Pancreas (tissue), 10 donors: ENCODE results near the gene CDPF1. TPM values are rescaled to one million over a fixed set of nuclear protein-coding genes. Genes with fewer than 3 reads are reported as not detected.
A peak's percentile ranks its signal among the peaks of the same experiment; 100 is the strongest.

Source experiments
- ATAC-seq, 4 donors: fragments of 200-7000 bp; cut with Tn5 transposase; one replicate each; pipeline versions ENCODE4 v1.8.0 to v1.9.1; 2020; ENCODE audit warnings: mild to moderate bottlenecking in 4 of 4, moderate library complexity in 4 of 4
- DNase-seq, 6 donors: peaks; one replicate each; pipeline ENCODE4 v3.0.0-alpha.2; 2020
- FAIRE-seq: peaks from 2 replicates; lab custom pipeline; 2012; peaks lifted over from hg19 to GRCh38; lab: Jason Lieb, UNC
- H3K27ac ChIP-seq, 4 donors: fragments of 200-600 bp; sonication (generic); 1 replicate in 3 of 4; 2 replicates in 1 of 4; pipeline versions ENCODE4 v1.5.0 to v1.8.0; 2020
- H3K27me3 ChIP-seq, 4 donors: fragments of 200-600 bp; one replicate each; pipeline ENCODE4 v1.8.0; 2021
- H3K36me3 ChIP-seq, 3 donors: fragments of 200-600 bp; sonication (generic) in 1 of 3; one replicate each; pipeline versions ENCODE4 v1.5.0 to v1.8.0; 2020 to 2021
- H3K4me1 ChIP-seq, 3 donors: fragments of 200-600 bp; one replicate each; pipeline ENCODE4 v1.8.0; 2021
- H3K4me3 ChIP-seq, 4 donors: fragments of 200-600 bp; sonication (generic) in 2 of 4; one replicate each; pipeline versions ENCODE4 v1.5.0 to v1.8.0; 2020 to 2021
- H3K9me3 ChIP-seq, 4 donors: fragments of 200-600 bp; one replicate each; pipeline ENCODE4 v1.8.0; 2021
- WGBS, 2 donors: extraction: QIAGEN DNeasy Blood & Tissue Kit; methylation state at CpG; one replicate each; pipeline ENCODE4 v1.1.7; 2013; 5-methylcytosine and 5-hydroxymethylcytosine counted together
- intact Hi-C, 3 donors: fragments of 100-400 bp; cut with DNase I; formaldehyde crosslinking; loops; one replicate each; pipeline versions ENCODE4 v1.11.1 to v1.14.2; 2022
- polyA plus RNA-seq, 2 donors: library from polyadenylated mRNA; stranded (reverse); fragments of 200-250 nt; gene quantifications; one replicate each; pipeline ENCODE4 v1.2.3, GENCODE V29; 2013
- total RNA-seq, 6 donors: library from RNA; stranded (reverse); fragmentation: NEBNext Ultra II Directional in 4 of 6; extraction: Animal tissue kit (Norgen Biotek cat#: 25700) in 4 of 6; gene quantifications; one replicate each; pipeline versions ENCODE4 v1.2.1 to v1.2.4, GENCODE V29; 2021 to 2023
- TF ChIP-seq, protein P1 (sequence below), 4 donors: fragments of 200-600 bp; sonication (generic) in 3 of 4; IDR thresholded peaks; one replicate each; pipeline versions ENCODE4 v1.5.0 to v1.8.0; 2021; ENCODE audit warnings: antibody characterized with exemption in 4 of 4
- donor health status: healthy with polysubstance abuse.
- donor health status: DM: no; HTN: no; CAD: no; lungs with moderate emphysema.
- donor health status: DM: no; HTN: no; CAD: no.
- donor health status: control.
- donor health status: control.
- donor health status: Bipolar disorder and iron deficiency.
- donor health status: DM: yes; HTN: yes; CAD: no.
- donor health status: DM: no; HTN: no; CAD: no.
- donor health status: DM: no; HTN: no; CAD: no.
- donor health status: DM: yes; HTN: yes; CAD: no.

Gene CDPF1, protein sequence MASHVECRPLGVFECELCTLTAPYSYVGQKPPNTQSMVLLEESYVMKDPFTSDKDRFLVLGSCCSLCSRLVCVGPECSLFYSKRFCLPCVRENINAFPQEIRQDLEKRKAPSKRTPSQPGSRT
- total RNA-seq, result 1 to 10 TPM; 2.9 to 4.6 (median 3.9) TPM
- 10 to 100 TPM in 1 of 2 donors, 1 to 10 TPM in 1; 9.2 to 12.0 TPM for polyA plus RNA-seq

DNA sequence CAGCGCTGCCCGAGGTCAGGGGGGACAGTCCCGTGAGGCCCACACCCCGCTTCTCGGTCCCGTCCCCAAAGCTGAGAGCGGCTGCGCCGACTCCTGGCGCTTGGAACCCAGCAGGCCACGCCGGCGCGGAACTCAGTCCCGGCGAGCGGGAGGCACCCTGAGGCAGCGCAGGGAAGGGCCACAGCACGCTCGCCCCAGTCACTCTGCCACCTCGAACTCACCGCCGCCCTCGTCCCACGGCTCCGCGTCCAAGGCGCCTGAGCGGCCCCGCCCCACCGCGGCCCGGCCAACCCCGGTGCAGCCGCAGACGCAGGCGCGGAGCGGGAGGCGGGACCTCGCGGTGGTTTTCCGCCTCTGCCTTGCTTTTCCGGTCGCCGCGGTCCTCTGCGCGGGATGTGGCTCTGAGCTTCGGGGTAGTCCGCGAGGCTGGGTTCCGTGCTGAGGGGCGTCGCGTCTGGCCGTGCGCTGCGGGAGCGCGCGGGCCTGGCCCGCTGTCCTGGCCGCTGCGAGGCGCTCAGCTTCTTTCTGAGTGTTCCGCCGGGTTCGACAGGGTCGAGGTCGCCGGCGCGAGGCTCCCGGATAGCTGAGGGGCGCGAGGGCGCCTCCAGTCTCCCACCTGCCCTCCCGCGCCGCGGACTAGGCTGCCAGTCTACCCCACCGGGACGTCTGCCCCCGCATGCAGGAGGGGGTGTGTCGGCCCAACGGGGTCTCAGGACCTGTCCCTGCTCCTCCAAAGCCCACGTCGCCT is at the start of gene CDPF1:
Gene CDPF1 (minus strand): TSS at position 259 of the 748 bp plus-strand sequence. CDS start 2,009 bp downstream, outside the sequence.
- ATAC-seq (peak; percentile 97 to 99 (median 98)), DNase-seq (peak; percentile 87 to 97 (median 91)), FAIRE-seq (no peak)
- TF ChIP-seq, protein P1, sequence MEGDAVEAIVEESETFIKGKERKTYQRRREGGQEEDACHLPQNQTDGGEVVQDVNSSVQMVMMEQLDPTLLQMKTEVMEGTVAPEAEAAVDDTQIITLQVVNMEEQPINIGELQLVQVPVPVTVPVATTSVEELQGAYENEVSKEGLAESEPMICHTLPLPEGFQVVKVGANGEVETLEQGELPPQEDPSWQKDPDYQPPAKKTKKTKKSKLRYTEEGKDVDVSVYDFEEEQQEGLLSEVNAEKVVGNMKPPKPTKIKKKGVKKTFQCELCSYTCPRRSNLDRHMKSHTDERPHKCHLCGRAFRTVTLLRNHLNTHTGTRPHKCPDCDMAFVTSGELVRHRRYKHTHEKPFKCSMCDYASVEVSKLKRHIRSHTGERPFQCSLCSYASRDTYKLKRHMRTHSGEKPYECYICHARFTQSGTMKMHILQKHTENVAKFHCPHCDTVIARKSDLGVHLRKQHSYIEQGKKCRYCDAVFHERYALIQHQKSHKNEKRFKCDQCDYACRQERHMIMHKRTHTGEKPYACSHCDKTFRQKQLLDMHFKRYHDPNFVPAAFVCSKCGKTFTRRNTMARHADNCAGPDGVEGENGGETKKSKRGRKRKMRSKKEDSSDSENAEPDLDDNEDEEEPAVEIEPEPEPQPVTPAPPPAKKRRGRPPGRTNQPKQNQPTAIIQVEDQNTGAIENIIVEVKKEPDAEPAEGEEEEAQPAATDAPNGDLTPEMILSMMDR (IDR thresholded peaks at IDR 0.05), result no peak
- 0% methylated on average over 69 to 89 of the region's 89 CpGs for WGBS, 2 donors
- Histone ChIP-seq H3K4me1 (peaks cover 0 to 5% (median 4%) of the 10 kb centered on the region in 3 donors), H3K9me3 (no peaks in the 10 kb centered on the region), H3K36me3 (no peaks in the 10 kb centered on the region), H3K27ac (peak within 1 kb of the TSS; percentile 59 to 86 (median 74)), H3K27me3 (no peaks in the 10 kb centered on the region), H3K4me3 (peak within 1 kb of the TSS; percentile 72 to 79 (median 76))
- intact Hi-C loops, result no loop called here

DNA sequence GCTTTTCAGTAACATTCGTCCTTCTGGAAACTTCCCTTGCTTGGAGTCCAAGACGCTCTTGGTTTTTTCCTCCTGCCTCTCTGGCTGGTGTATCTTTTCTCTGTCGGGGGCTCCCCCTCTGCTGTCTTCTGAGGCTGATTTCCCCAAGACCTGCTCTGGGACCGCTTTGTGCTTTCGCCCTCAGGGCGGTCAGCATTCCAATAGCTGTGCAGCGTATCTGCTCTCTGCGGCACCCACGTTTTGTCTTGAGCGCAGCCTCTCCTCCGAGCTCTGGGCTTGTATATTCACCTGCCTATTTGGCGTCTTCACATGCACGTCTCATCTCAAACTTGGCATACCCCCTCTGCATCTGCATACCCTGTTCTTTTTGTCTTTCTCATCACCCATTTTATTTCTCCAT is 49.0 kb upstream of the CDPF1 start:
- no peaks in the 10 kb centered on the region for H3K9me3 ChIP-seq
- FAIRE-seq (no peak), DNase-seq (peak in 1 of 6 donors; percentile 4), ATAC-seq (no peak)
- intact Hi-C loops, result no loop called here
- peaks cover 5 to 11% (median 5%) of the 10 kb centered on the region in 3 donors for H3K4me1 ChIP-seq
- no peak overlapping the region for H3K27ac ChIP-seq
- 93 to 95% methylated on average over 13 of the region's 13 CpGs for WGBS, 2 donors
- H3K36me3 ChIP-seq, result no peaks in the 10 kb centered on the region
- H3K4me3 ChIP-seq, result no peak overlapping the region
- TF ChIP-seq, protein P1 (IDR thresholded peaks at IDR 0.05), result no peak
- H3K27me3 ChIP-seq, result no peaks in the 10 kb centered on the region

DNA sequence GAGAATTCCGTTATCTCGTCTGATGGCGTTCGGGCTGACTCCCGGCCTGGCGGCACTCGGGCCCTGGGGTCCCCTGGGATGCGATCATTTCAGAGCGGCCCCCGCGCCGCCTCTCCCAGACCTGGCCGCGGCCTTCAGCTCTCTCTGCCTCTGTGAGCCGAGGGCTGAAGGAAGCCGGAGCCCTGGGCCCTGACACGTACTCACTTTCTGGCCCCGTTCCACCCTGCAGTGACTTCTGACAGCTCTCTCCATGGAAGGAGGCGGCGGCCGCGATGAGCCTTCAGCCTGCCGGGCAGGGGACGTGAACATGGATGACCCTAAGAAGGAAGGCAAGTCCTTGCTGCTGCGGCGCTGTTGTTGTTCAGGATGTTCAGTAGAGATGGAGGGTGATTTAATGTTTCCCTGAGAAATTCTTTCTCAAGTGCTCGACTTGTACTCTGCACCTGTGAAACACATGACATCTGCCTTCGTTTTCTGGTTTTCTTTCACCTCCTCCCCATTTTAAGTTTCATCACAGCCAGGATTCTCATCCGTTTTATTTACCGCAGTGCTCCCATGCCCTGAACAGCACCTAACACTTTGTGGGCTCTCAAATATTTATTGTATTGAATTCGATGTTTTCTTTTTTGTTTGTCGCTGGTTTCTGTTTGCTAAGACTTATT is 47.2 kb upstream of the CDPF1 start:
- ATAC-seq, result peak in 3 of 4 donors; percentile 1 to 7 (median 5)
- Histone ChIP-seq H3K27ac (no peak overlapping the region), H3K27me3 (no peaks in the 10 kb centered on the region), H3K4me3 (peak overlapping the region; percentile 17 to 65 (median 42)), H3K36me3 (peaks cover 0 to 13% (median 0%) of the 10 kb centered on the region in 3 donors), H3K4me1 (peaks cover 5 to 11% (median 5%) of the 10 kb centered on the region in 3 donors), H3K9me3 (no peaks in the 10 kb centered on the region)
- TF ChIP-seq, protein P1 (IDR thresholded peaks at IDR 0.05), result no peak
- FAIRE-seq, result no peak
- 4 to 6% methylated on average over 32 of the region's 32 CpGs for WGBS, 2 donors
- DNase-seq, result peak in 2 of 6 donors; percentile 39 to 62
- intact Hi-C loops, result no loop called here

DNA sequence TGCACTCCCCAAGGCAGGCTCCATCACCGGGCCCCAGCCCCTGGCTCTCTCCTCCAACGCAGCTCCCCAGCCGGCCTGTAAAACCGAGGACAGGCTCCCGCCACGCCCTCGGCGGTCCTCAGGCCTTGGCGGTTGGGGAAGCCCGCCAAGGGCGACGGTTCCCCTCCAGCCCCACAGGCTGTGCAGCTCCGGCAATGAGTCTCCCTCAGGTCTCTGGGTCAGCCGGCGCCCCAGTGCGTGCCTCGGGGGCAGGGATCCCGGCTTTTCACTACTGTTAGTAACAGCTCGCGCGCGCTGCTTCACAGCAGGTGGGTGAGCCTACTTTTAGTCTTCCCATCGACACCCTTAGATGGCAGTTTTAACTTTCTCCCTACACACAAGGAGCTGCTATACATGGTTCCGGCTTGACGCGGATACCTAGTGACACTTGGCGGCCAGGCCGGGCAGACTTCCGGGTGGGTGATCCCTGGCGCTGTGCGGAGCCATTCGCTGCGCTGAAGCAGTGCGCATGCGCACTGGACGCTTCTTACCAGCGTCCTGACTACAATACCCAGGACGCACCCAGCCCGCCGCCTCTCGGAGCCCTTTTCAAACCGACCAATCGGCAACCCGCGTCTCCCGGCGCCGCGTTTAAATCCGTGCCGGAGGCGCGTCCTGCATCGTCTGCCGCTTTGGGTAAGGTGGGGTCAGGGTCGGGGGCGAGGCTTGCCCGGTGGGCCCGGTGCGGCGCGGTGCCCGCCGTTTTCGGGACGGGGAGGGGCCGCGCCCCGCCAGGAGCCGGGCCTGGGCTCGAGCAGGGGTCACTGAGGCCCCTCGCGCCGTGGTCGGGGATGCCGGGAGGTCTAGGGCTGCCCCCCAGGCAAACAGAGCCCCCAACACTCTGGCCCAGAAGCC is 46.4 kb upstream of the CDPF1 start, which contains the start of gene GTSE1:
Gene GTSE1 (plus strand): TSS at position 614 of the 894 bp plus-strand sequence. CDS start 531 bp downstream, outside the sequence.
- Histone ChIP-seq H3K36me3 (peaks cover 0 to 18% (median 0%) of the 10 kb centered on the region in 3 donors), H3K27me3 (no peaks in the 10 kb centered on the region), H3K4me3 (peak within 1 kb of the TSS; percentile 29 to 65 (median 45)), H3K27ac (peak within 1 kb of the TSS; percentile 66 to 93 (median 88)), H3K9me3 (no peaks in the 10 kb centered on the region), H3K4me1 (peaks cover 5 to 11% (median 5%) of the 10 kb centered on the region in 3 donors)
- FAIRE-seq (peak; percentile 88), ATAC-seq (peak; percentile 96 to 99 (median 98)), DNase-seq (peak; percentile 96 to 100 (median 98))
- WGBS, 2 donors, result 2 to 3% methylated on average over 76 of the region's 76 CpGs
- TF ChIP-seq, protein P1 (IDR thresholded peaks at IDR 0.05), result no peak
- intact Hi-C loops, result no loop called here
